SK-N-SH treated with all-trans-retinoic acid at 6 μM for 48 hours (cell line): ENCODE measurements around the gene IRS1.

Experiments used
- ATAC-seq: fragments of 200-7000 bp; cut with Tn5 transposase; 3 replicates; pipeline ENCODE4 v1.9.1; 2020; ENCODE audit warnings: mild to moderate bottlenecking, moderate library complexity
- ARNTL ChIP-seq: fragments of 450-650 bp; formaldehyde crosslinking; IDR thresholded peaks from 2 replicates; pipeline ENCODE4 v1.5.0; 2020; ENCODE audit warnings: low read depth, mild to moderate bottlenecking, moderate library complexity, borderline replicate concordance
- BACH2 ChIP-seq: fragments of 250-450 bp; sonication (Bioruptor Pico); IDR thresholded peaks from 2 replicates; pipeline ENCODE4 v1.9.0; 2021; ENCODE audit warnings: mild to moderate bottlenecking, borderline replicate concordance
- CSDC2 ChIP-seq: fragments of 250-450 bp; sonication (Bioruptor Pico); IDR thresholded peaks from 2 replicates; pipeline ENCODE4 v1.5.0; 2020; ENCODE audit warnings: mild to moderate bottlenecking, moderate library complexity
- CSRNP3 ChIP-seq: fragments of 250-450 bp; sonication (Bioruptor Pico); IDR thresholded peaks from 2 replicates; pipeline ENCODE4 v1.5.1; 2021; ENCODE audit warnings: mild to moderate bottlenecking, moderate library complexity
- ESRRG ChIP-seq: fragments of 250-450 bp; sonication (Bioruptor Pico); IDR thresholded peaks from 2 replicates; pipeline ENCODE4 v1.6.1; 2021; ENCODE audit warnings: mild to moderate bottlenecking
- GLIS3 ChIP-seq: fragments of 250-450 bp; sonication (Bioruptor Pico); IDR thresholded peaks from 2 replicates; pipeline ENCODE4 v1.5.0; 2020; ENCODE audit warnings: mild to moderate bottlenecking, moderate library complexity
- ISL1 ChIP-seq: fragments of 250-450 bp; sonication (Bioruptor Pico); IDR thresholded peaks from 2 replicates; pipeline ENCODE4 v2.1.2; 2022; ENCODE audit warnings: mild to moderate bottlenecking, moderate library complexity
- OSR1 ChIP-seq: fragments of 250-450 bp; sonication (Bioruptor Pico); IDR thresholded peaks from 2 replicates; pipeline ENCODE4 v1.8.0; 2022; ENCODE audit warnings: moderate library complexity, mild to moderate bottlenecking, inconsistent platforms
- POU6F1 ChIP-seq: fragments of 250-450 bp; sonication (Bioruptor Pico); IDR thresholded peaks from 2 replicates; pipeline ENCODE4 v1.8.0; 2021; ENCODE audit warnings: low read depth, mild to moderate bottlenecking, moderate library complexity, borderline replicate concordance
- PPARA ChIP-seq: fragments of 250-450 bp; sonication (Bioruptor Pico); IDR thresholded peaks from 2 replicates; pipeline ENCODE4 v1.5.0; 2020; ENCODE audit warnings: mild to moderate bottlenecking, borderline replicate concordance
- RARB ChIP-seq: fragments of 250-450 bp; sonication (Bioruptor Pico); IDR thresholded peaks from 2 replicates; pipeline ENCODE4 v1.8.0; 2021; ENCODE audit warnings: mild to moderate bottlenecking, moderate library complexity
- SNAI2 ChIP-seq: fragments of 250-450 bp; sonication (Bioruptor Pico); IDR thresholded peaks from 2 replicates; pipeline ENCODE4 v1.5.0; 2020; ENCODE audit warnings: mild to moderate bottlenecking, moderate library complexity
- TCF4 ChIP-seq: fragments of 250-450 bp; sonication (Bioruptor Pico); IDR thresholded peaks from 2 replicates; pipeline ENCODE4 v1.8.0; 2021; ENCODE audit warnings: mild to moderate bottlenecking, moderate library complexity, borderline replicate concordance
- TOX ChIP-seq: fragments of 250-450 bp; sonication (Bioruptor Pico); IDR thresholded peaks from 2 replicates; pipeline ENCODE4 v1.8.0; 2021; ENCODE audit warnings: mild to moderate bottlenecking, moderate library complexity, borderline replicate concordance
- TSHZ2 ChIP-seq: fragments of 250-450 bp; sonication (Bioruptor Pico); IDR thresholded peaks from 2 replicates; pipeline ENCODE4 v1.5.0; 2020; ENCODE audit warnings: mild to moderate bottlenecking, moderate library complexity
- ZC3H10 ChIP-seq: fragments of 250-450 bp; sonication (Bioruptor Pico); IDR thresholded peaks from 2 replicates; pipeline ENCODE4 v1.5.1; 2021; ENCODE audit warnings: mild to moderate bottlenecking, moderate library complexity
- ZFP3 ChIP-seq: fragments of 250-450 bp; sonication (Bioruptor Pico); IDR thresholded peaks from 2 replicates; pipeline ENCODE4 v1.5.0; 2020; ENCODE audit warnings: mild to moderate bottlenecking, moderate library complexity
- ZFP30 ChIP-seq: fragments of 450-650 bp; formaldehyde crosslinking; IDR thresholded peaks from 2 replicates; pipeline ENCODE4 v1.5.0; 2022; ENCODE audit warnings: mild to moderate bottlenecking, moderate library complexity
- ZNF565 ChIP-seq: fragments of 450-650 bp; formaldehyde crosslinking; conservative IDR thresholded peaks from 2 replicates; pipeline ENCODE4 v1.5.0; 2020; ENCODE audit warnings: low read depth, mild to moderate bottlenecking, moderate library complexity
- ZNF70 ChIP-seq: fragments of 450-650 bp; formaldehyde crosslinking; IDR thresholded peaks from 2 replicates; pipeline ENCODE4 v1.5.0; 2020; ENCODE audit warnings: mild to moderate bottlenecking, moderate library complexity
- ZNF8 ChIP-seq: fragments of 450-650 bp; formaldehyde crosslinking; IDR thresholded peaks from 2 replicates; pipeline ENCODE4 v1.5.0; 2020; ENCODE audit warnings: mild to moderate bottlenecking, moderate library complexity
- TF ChIP-seq, protein P1 (sequence below): fragments of 250-450 bp; sonication (Bioruptor Pico); IDR thresholded peaks from 2 replicates; pipeline ENCODE4 v1.5.1; 2020; ENCODE audit warnings: low read depth, mild to moderate bottlenecking, moderate library complexity
- TF ChIP-seq, protein P2 (sequence below): fragments of 250-450 bp; sonication (Bioruptor Pico); IDR thresholded peaks from 2 replicates; pipeline ENCODE4 v1.8.0; 2020; ENCODE audit warnings: mild to moderate bottlenecking, moderate library complexity, borderline replicate concordance

Gene IRS1

DNA sequence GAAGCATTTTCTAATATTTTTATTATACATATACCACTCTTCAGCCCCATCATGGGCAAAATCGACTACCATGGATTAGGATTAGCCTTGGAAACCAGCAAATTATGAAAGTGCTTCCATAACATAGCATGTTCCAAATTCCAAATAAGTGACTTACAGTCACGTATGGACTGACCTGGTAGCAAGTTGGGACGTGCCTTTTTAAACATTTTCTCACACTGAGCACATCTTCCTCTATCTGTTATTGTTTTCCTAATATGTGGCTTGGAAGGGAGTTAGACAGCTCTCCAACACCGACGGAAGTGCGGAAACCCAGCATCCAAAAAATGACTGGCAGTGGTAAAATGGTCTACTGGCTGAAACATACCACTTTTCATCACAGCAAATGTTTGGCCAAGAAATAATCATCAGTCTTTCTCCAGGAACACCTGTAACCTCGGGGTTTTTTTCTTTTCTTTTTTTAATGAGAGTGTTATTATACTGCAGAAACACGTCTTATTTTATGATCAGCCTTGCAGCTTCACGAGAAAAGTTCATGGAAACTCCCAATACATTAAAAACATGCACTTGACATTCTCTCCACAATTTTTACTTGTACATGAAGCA is 107.0 kb downstream of the IRS1 start:
- TF ChIP-seq ARNTL = no peak
- no peak for TF ChIP-seq PPARA (CRISPR knock-in tag)
- no peak for TF ChIP-seq ZNF565 (CRISPR knock-in tag)
- TF ChIP-seq, all 23 proteins: peak for 0
- no peak for ATAC-seq

- TF ChIP-seq TCF4 (no peak), ZFP3 (no peak), ZFP30 (no peak), CSDC2 (no peak), ZNF70 (CRISPR knock-in tag) (no peak), RARB (CRISPR knock-in tag) (no peak), ZC3H10 (CRISPR knock-in tag) (no peak), SNAI2 (CRISPR knock-in tag) (no peak), TOX (no peak), ZNF565 (CRISPR knock-in tag) (no peak), BACH2 (CRISPR knock-in tag) (no peak), CSRNP3 (no peak), PPARA (CRISPR knock-in tag) (no peak)
- TF ChIP-seq, protein P1, sequence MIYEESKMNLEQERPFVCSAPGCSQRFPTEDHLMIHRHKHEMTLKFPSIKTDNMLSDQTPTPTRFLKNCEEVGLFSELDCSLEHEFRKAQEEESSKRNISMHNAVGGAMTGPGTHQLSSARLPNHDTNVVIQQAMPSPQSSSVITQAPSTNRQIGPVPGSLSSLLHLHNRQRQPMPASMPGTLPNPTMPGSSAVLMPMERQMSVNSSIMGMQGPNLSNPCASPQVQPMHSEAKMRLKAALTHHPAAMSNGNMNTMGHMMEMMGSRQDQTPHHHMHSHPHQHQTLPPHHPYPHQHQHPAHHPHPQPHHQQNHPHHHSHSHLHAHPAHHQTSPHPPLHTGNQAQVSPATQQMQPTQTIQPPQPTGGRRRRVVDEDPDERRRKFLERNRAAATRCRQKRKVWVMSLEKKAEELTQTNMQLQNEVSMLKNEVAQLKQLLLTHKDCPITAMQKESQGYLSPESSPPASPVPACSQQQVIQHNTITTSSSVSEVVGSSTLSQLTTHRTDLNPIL (CRISPR knock-in tag) = no peak
- TF ChIP-seq, protein P2, sequence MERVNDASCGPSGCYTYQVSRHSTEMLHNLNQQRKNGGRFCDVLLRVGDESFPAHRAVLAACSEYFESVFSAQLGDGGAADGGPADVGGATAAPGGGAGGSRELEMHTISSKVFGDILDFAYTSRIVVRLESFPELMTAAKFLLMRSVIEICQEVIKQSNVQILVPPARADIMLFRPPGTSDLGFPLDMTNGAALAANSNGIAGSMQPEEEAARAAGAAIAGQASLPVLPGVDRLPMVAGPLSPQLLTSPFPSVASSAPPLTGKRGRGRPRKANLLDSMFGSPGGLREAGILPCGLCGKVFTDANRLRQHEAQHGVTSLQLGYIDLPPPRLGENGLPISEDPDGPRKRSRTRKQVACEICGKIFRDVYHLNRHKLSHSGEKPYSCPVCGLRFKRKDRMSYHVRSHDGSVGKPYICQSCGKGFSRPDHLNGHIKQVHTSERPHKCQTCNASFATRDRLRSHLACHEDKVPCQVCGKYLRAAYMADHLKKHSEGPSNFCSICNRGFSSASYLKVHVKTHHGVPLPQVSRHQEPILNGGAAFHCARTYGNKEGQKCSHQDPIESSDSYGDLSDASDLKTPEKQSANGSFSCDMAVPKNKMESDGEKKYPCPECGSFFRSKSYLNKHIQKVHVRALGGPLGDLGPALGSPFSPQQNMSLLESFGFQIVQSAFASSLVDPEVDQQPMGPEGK (CRISPR knock-in tag) = no peak
- ATAC-seq = no peak
These were observed 108.4 kb downstream of the IRS1 start for GRCh38 chr2:226691255-226691654.

DNA sequence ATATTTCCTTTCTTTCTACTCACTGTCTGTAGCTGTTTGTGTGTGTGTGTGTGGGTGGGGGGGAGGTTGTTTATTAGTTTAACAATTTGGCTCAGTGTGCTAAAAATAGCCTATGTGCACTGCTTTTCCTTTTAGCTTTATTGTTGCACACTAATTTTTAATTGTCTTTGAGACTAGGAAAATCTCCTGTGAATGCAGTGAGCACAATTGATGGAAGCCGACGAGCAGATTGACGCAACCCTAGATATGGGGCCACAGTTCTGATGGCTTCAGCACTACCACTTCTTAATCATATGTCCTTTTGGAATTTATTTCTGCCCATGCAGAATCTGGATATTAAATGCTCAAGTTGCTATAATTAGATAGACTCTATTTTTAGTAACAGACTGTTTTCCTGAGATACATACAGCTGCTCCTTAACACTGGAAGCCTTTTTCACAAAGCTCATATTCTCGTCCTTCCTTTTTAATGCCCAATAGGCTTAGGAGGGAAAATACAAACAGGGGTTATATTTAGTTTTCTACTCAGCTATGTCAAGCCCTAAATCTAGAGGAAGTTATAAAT is 109.1 kb downstream of the IRS1 start:
- peak; percentile 54 for ATAC-seq
- TF ChIP-seq ZNF70 (CRISPR knock-in tag) = no peak
- no peak for TF ChIP-seq TSHZ2 (CRISPR knock-in tag)
- TF ChIP-seq SNAI2 (CRISPR knock-in tag) = no peak

GRCh38 chr2:226687641-226688253 is 111.9 kb downstream of the IRS1 start:
- TF ChIP-seq ARNTL (no peak), ZNF8 (no peak), GLIS3 (no peak), POU6F1 (no peak), ZNF565 (CRISPR knock-in tag) (no peak), ZNF70 (CRISPR knock-in tag) (no peak), OSR1 (CRISPR knock-in tag) (no peak), SNAI2 (CRISPR knock-in tag) (no peak), TCF4 (no peak), ISL1 (CRISPR knock-in tag) (no peak), RARB (CRISPR knock-in tag) (no peak), ZC3H10 (CRISPR knock-in tag) (no peak), ESRRG (CRISPR knock-in tag) (no peak), CSRNP3 (no peak), CSDC2 (no peak), TOX (no peak), BACH2 (CRISPR knock-in tag) (no peak)
- TF ChIP-seq, protein P1 (CRISPR knock-in tag) = no peak
- ATAC-seq = no peak
